Measurements from ENCODE around the gene KLHL29. TPM values are rescaled to one million over a fixed set of nuclear protein-coding genes. Genes with fewer than 3 reads are reported as not detected.

Gene KLHL29
- polyA plus RNA-seq, 1 donor from 2014 or later = 42.4 TPM

- H3K4me3 ChIP-seq (ENCODE audit: low read length) = no peak overlapping the region
- H3K9me3 ChIP-seq (ENCODE audit: low read length) = no peaks in the 10 kb centered on the region
- H4K20me1 ChIP-seq (ENCODE audit: insufficient read depth) = peaks cover 4% of the 10 kb centered on the region
- no peak overlapping the region for H3K4me2 ChIP-seq (ENCODE audit: low read length)
- no peaks in the 10 kb centered on the region for H3K9me2 ChIP-seq (ENCODE audit: insufficient read depth, low read length)
- H3K27ac ChIP-seq (ENCODE audit: low read length) = no peak overlapping the region
- H3K36me3 ChIP-seq (ENCODE audit: insufficient read depth, low read length) = no peaks in the 10 kb centered on the region
- no peaks in the 10 kb centered on the region for H3K79me2 ChIP-seq (replicated peaks; ENCODE audit: insufficient read depth, low read length)
- no peaks in the 10 kb centered on the region for H3K27me3 ChIP-seq (ENCODE audit: insufficient read depth, low read depth, low read length)
- H3K9ac ChIP-seq (ENCODE audit: low read length) = no peak overlapping the region
- H3F3A ChIP-seq (ENCODE audit: insufficient read depth, low read length, poor library complexity, severe bottlenecking) = no peaks in the 10 kb centered on the region
- TF ChIP-seq POLR2AphosphoS5 (IDR thresholded peaks at IDR 0.05) (no peak), REST (IDR thresholded peaks at IDR 0.05; ENCODE audit: borderline replicate concordance) (no peak), CTCF (IDR thresholded peaks at IDR 0.05; ENCODE audit: poor library complexity, severe bottlenecking) (no peak), TAF1 (IDR thresholded peaks at IDR 0.05; ENCODE audit: low read depth) (no peak), RAD21 (conservative IDR thresholded peaks at IDR 0.05) (no peak), EZH2 (IDR thresholded peaks at IDR 0.05; ENCODE audit: borderline replicate concordance, insufficient read depth, low read length, poor library complexity, severe bottlenecking) (no peak)
- H2AFZ ChIP-seq (ENCODE audit: low read depth, low read length) = no peak overlapping the region
These were observed 183.7 kb downstream of the KLHL29 start for GRCh38 chr2:23568626-23569190.

GRCh38 chr2:23569761-23570365, 184.9 kb downstream of the KLHL29 start:
- Histone ChIP-seq H3K9me2 (ENCODE audit: insufficient read depth, low read length) (no peaks in the 10 kb centered on the region), H3K4me3 (ENCODE audit: low read length) (no peak overlapping the region), H3K9ac (ENCODE audit: low read length) (no peak overlapping the region), H4K20me1 (ENCODE audit: insufficient read depth) (peaks cover 4% of the 10 kb centered on the region), H3K36me3 (ENCODE audit: insufficient read depth, low read length) (no peaks in the 10 kb centered on the region), H3F3A (ENCODE audit: insufficient read depth, low read length, poor library complexity, severe bottlenecking) (no peaks in the 10 kb centered on the region), H3K27ac (ENCODE audit: low read length) (no peak overlapping the region), H2AFZ (ENCODE audit: low read depth, low read length) (no peak overlapping the region), H3K9me3 (ENCODE audit: low read length) (no peaks in the 10 kb centered on the region), H3K79me2 (replicated peaks; ENCODE audit: insufficient read depth, low read length) (no peaks in the 10 kb centered on the region), H3K27me3 (ENCODE audit: insufficient read depth, low read depth, low read length) (no peaks in the 10 kb centered on the region), H3K4me2 (ENCODE audit: low read length) (no peak overlapping the region)
- TF ChIP-seq TAF1 (IDR thresholded peaks at IDR 0.05; ENCODE audit: low read depth) = no peak
- no peak for TF ChIP-seq EP300 (conservative IDR thresholded peaks at IDR 0.05; ENCODE audit: poor library complexity, severe bottlenecking)
- TF ChIP-seq MXI1 (conservative IDR thresholded peaks at IDR 0.05; ENCODE audit: poor library complexity, severe bottlenecking) = no peak
- TF ChIP-seq SMC3 (conservative IDR thresholded peaks at IDR 0.05; ENCODE audit: poor library complexity) = no peak
- TF ChIP-seq REST (IDR thresholded peaks at IDR 0.05; ENCODE audit: borderline replicate concordance) = no peak
- TF ChIP-seq RAD21 (conservative IDR thresholded peaks at IDR 0.05) = no peak
- no peak for TF ChIP-seq EZH2 (IDR thresholded peaks at IDR 0.05; ENCODE audit: borderline replicate concordance, insufficient read depth, low read length, poor library complexity, severe bottlenecking)
- no peak for TF ChIP-seq CTCF (IDR thresholded peaks at IDR 0.05; ENCODE audit: poor library complexity, severe bottlenecking)
- TF ChIP-seq POLR2AphosphoS5 (IDR thresholded peaks at IDR 0.05) = no peak
